ENCODE measurements around the gene UGT1A6. TPM values are rescaled to one million over a fixed set of nuclear protein-coding genes. Genes with fewer than 3 reads are reported as not detected.
A peak's percentile ranks its signal among the peaks of the same experiment; 100 is the strongest.

The UGT1A6 gene
- total and polyA plus RNA-seq, 2 donors from 2014 or later: 43.7 to 110 TPM

- intact Hi-C loops (cut with DNase I): no loop called here
- FAIRE-seq: no peak
- no peak for TF ChIP-seq CTCF (IDR thresholded peaks at IDR 0.05; ENCODE audit: borderline replicate concordance, extremely low read depth, insufficient read depth)
- Histone ChIP-seq H3K36me3 (ENCODE audit: control insufficient read depth in 2 of 3, insufficient read depth in 3 of 3, low read length in 3 of 3) (no peaks in the 10 kb centered on the region), H3K27ac (ENCODE audit: low read depth in 2 of 2, low read length in 2 of 2) (peak overlapping the region; percentile 13 to 69), H3K4me1 (ENCODE audit: control insufficient read depth in 2 of 3, insufficient read depth in 2 of 3, low read depth in 1 of 3, low read length in 3 of 3) (peaks cover 0 to 7% (median 2%) of the 10 kb centered on the region in 3 donors), H3K27me3 (ENCODE audit: control insufficient read depth, insufficient read depth, low read length) (no peaks in the 10 kb centered on the region), H3K9ac (ENCODE audit: low read length in 3 of 3) (no peak overlapping the region), H3K9me3 (ENCODE audit: control insufficient read depth in 2 of 3, insufficient read depth in 1 of 3, low read length in 3 of 3) (peaks cover 0 to 2% (median 0%) of the 10 kb centered on the region in 3 donors), H3K4me3 (ENCODE audit: low read length in 3 of 3) (peak overlapping the region in 1 of 3 donors; percentile 24)
- DNase-seq: no peak
Observed at GRCh38 chr2:233668605-233669260, 24.0 kb upstream of the UGT1A6 start.

DNA sequence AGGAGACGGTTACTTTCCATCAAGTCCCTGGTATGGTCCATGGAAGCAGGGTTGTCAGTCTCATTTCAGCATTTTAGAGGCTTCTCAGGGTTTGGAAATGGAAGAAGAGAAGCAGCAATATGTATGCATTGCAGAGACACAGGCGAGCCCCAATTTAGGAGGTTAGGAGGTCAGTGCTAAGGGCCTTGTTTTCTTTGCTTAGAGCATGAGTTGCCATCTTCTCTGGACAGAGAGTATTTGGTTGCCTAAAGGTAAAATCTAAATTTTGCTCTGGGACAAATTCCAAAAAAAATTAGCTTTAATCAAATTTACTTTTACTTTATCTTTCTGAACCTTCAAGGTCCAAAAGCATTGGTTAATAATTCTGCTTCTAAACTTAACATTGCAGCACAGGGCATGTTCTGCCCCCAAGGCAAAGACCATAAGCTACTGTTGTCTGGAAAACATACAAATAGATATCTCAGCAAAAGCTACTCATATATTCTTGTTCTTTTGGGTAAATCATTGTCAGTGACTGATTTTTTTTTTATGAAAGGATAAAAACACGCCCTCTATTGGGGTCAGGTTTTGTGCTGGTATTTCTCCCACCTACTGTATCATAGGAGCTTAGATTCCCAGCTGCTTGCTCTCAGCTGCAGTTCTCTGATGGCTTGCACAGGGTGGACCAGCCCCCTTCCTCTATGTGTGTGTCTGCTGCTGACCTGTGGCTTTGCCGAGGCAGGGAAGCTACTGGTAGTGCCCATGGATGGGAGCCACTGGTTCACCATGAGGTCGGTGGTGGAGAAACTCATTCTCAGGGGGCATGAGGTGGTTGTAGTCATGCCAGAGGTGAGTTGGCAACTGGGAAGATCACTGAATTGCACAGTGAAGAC lies 21.2 kb upstream of the UGT1A6 start, which contains the start of gene UGT1A9:
Gene UGT1A9 (plus strand): TSS at position 609 of the 872 bp plus-strand sequence. CDS start 37 bp downstream, at position 646.
- H3K27me3 ChIP-seq (ENCODE audit: control insufficient read depth, insufficient read depth, low read length): no peaks in the 10 kb centered on the region
- peak within 1 kb of the TSS in 2 of 3 donors; percentile 61 to 83 for H3K4me3 ChIP-seq (ENCODE audit: low read length in 3 of 3)
- H3K4me1 ChIP-seq (ENCODE audit: control insufficient read depth in 2 of 3, insufficient read depth in 2 of 3, low read depth in 1 of 3, low read length in 3 of 3): peaks cover 0 to 7% (median 2%) of the 10 kb centered on the region in 3 donors
- no peak for DNase-seq
- no peaks in the 10 kb centered on the region for H3K9me3 ChIP-seq (ENCODE audit: control insufficient read depth in 2 of 3, insufficient read depth in 1 of 3, low read length in 3 of 3)
- no peaks in the 10 kb centered on the region for H3K36me3 ChIP-seq (ENCODE audit: control insufficient read depth in 2 of 3, insufficient read depth in 3 of 3, low read length in 3 of 3)
- no peak for FAIRE-seq
- intact Hi-C loops (cut with DNase I): no loop called here
- peak within 1 kb of the TSS; percentile 66 to 69 for H3K27ac ChIP-seq (ENCODE audit: low read depth in 2 of 2, low read length in 2 of 2)
- no peak for TF ChIP-seq CTCF (IDR thresholded peaks at IDR 0.05; ENCODE audit: borderline replicate concordance, extremely low read depth, insufficient read depth)
- H3K9ac ChIP-seq (ENCODE audit: low read length in 3 of 3): peak within 1 kb of the TSS in 1 of 3 donors; percentile 17

- no peaks in the 10 kb centered on the region for H3K27me3 ChIP-seq (ENCODE audit: control insufficient read depth, insufficient read depth, low read length)
- FAIRE-seq (peak; percentile 46), DNase-seq (no peak)
- no peaks in the 10 kb centered on the region for H3K36me3 ChIP-seq (ENCODE audit: control insufficient read depth in 2 of 3, insufficient read depth in 3 of 3, low read length in 3 of 3)
- H3K9ac ChIP-seq (ENCODE audit: low read length in 3 of 3): peak overlapping the region in 1 of 3 donors; percentile 17
- H3K4me3 ChIP-seq (ENCODE audit: low read length in 3 of 3): peak overlapping the region in 2 of 3 donors; percentile 61 to 83
- peak overlapping the region; percentile 22 to 35 for H3K27ac ChIP-seq (ENCODE audit: low read depth in 2 of 2, low read length in 2 of 2)
- no peak for TF ChIP-seq CTCF (IDR thresholded peaks at IDR 0.05; ENCODE audit: borderline replicate concordance, extremely low read depth, insufficient read depth)
- no peaks in the 10 kb centered on the region for H3K9me3 ChIP-seq (ENCODE audit: control insufficient read depth in 2 of 3, insufficient read depth in 1 of 3, low read length in 3 of 3)
- intact Hi-C loops (cut with DNase I): no loop called here
- H3K4me1 ChIP-seq (ENCODE audit: control insufficient read depth in 2 of 3, insufficient read depth in 2 of 3, low read depth in 1 of 3, low read length in 3 of 3): peaks cover 0 to 7% (median 2%) of the 10 kb centered on the region in 3 donors
Observed at GRCh38 chr2:233672886-233673285, 19.8 kb upstream of the UGT1A6 start.
